NCI-H1694 (cell line): ENCODE measurements around the gene CDH23.

Experiments
- DNase-seq: peaks from one replicate; lab custom pipeline; 2025; lab: John Stamatoyannopoulos, UW

CDH23 gene

DNA sequence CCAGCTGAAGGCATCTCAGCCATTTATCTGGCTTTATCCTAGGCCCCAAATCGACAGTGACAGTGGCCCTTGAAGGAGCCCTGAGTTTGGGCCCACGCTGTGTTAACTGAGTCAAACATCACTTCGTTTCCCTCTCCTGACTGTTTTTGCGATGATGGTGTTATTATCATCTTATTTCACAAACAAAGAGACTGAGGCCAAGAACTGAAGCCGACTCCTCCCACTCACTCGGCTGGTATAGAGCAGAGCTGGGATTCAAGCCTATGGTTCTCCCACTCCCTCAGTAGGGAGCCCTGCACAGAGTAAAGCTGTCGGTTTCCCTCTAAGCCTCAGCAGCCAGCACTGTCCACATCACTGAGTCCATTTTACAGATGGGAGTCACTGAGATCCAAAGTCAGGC is 141.0 kb downstream of the CDH23 start:
- no peak for DNase-seq

DNA sequence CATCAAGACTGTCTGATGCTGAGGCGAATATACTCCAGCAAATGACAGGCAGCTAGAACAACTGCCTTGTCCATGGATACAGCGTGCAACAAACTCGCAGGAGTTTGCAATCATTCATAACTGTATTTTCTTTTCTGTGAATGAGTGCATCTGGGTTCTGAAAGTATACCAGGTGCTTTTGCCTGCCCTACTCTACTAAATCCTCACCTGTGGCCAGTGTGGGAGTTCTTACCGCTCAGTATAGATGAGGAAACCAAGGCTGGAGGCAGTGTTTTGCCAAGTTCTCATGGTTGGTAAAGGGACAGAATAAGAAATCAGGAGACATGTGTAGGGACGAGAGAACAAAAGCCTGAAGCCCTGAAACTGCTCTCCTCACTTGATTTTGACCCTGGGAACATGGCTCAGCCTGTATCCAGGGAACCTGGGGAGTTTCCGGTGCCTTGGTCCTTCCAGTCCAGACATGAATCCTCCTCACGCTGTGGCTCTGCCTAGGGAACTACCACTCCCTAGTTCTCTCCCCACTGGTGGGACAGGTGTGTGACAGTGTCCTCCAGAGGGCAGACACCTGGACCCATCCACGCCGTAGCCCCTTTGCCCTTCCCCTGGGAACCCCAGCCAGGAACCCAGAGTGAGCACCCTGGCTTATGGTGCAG is 142.0 kb downstream of the CDH23 start:
- DNase-seq: no peak

- no peak for DNase-seq
Measured at GRCh38 chr10:71539442-71540118, 142.9 kb downstream of the CDH23 start.

DNA sequence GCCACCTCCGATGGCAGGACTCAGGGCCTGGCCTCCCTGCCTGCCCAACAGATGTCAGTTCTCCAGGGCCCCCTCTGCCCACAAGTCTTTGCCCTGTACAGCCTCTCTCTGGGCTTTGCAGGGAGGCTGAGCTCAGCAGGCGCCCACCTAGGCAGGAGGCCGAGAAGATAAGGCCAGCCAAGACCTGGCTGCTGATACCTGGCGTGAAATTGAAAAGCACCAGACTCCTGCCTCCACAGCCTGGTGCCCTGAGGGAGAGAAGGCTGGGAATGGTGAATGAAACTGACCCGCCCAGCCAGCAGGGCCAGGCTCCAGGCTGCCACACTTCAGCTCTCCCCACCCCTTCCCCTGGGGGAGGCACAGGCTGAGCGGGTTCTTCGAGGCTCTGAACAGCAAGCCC is 145.8 kb downstream of the CDH23 start:
- DNase-seq: no peak

DNA sequence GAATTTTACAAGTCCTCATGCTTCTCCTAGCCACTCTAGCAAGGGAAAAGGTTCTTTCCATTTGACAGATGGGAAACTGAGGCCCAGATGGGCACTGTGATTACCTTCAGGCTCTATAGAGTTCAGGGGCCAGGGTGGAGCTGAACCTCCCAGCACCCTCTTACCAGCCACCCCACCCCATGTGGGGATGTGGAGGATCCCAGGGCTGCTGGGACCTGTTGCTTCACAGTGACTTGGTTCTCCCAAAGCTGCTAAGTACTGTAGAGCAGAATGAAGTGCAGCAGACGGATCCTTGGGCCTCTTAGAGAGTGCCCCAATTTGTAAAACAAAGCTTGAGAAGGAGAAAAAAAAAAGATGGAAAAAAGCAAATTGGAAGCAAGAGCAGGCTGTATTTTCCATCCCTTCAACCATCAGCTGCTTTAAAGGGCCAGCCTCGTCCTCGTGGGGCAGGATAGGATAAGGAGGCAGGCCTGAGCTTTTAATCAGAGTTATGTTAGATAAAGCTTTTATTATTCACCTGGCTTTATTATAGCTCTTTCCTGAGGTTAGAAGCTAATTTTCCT is 147.0 kb downstream of the CDH23 start:
- DNase-seq: no peak

- no peak for DNase-seq
Measured at GRCh38 chr10:71545001-71545400, 148.3 kb downstream of the CDH23 start.

DNA sequence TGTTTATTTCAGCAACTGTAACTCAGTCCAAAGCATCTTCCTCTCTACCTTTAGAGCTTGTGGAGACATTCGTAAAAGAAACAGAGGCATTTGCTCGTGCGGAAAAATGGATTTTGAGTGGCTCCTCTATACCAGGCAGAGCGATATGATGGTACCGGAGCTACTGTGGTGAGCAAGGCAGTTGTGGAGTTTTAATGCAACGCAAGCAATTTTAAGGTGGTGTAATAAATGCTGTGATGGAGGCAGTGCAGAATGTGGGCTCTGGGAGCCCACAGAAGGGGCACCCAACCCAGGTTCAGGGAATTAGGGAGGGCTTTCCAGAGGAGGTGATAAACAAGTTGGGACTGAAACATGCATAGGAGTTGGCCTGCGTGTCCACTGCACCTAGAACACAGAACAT is 149.5 kb downstream of the CDH23 start:
- DNase-seq: no peak

DNA sequence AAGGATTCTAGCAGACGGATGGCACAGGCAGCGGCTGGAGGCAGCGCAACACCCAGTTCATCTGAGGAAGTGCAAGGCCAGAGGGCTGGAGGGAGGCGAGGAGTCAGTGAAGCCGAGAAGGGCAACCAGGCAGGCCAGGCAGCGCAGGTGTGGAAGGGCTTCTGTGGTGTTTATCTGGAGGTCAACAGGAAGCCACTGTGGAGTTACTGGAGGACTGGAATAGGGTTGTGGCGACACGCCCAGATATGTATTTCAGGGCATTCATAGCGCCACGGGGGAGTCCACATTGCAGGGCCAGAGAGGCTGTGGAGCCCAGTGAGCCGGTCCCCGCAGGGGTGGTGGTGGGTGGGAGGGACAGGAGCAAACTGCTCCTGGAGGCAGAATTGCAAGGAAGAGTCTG is 150.6 kb downstream of the CDH23 start:
- DNase-seq: no peak

GRCh38 chr10:71547876-71548846 is 151.4 kb downstream of the CDH23 start:
- no peak for DNase-seq

- DNase-seq: no peak
Measured at GRCh38 chr10:71549766-71550533, 153.2 kb downstream of the CDH23 start.

- no peak for DNase-seq
Measured at GRCh38 chr10:71550628-71551027, 153.9 kb downstream of the CDH23 start.

DNA sequence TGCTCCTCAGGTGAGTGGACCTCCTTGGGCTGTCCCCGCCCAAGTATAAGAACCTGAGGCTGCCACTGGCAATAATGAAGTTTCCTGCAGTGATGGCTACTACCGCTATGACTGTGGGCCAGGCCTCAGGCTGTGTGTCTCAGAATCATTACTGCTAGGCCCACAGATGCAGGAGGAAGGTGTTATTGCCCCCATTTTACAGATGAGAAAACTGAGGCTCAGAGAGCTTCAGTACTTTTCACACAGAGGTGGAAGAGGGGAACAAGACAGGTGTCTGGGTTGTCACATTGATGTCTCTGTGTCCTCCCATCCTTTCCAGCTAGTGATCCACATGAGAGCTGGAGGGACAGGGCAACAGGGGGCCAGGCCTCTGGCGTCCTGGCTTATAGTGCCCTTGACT is 155.2 kb downstream of the CDH23 start:
- no peak for DNase-seq

DNA sequence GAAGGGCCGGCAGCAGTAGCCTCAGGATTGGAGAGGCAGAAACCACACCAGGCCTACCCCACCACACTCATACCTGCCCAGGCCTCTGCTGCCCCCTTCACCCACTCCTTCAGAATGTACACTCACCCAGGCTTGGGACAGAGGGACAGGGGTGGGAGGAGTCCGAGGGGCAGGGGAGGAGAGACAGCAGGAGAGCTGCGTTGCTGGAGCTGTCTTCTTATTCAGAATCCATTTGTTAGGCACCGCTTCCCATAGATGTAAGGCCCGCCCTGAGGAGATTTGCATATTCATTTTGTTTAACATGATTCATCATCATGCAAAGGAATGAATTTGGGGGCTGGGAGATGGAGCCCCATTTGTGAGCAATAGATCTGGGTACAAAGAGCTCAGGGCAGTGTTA is 156.7 kb downstream of the CDH23 start:
- no peak for DNase-seq

GRCh38 chr10:71554671-71555070 is 158.0 kb downstream of the CDH23 start:
- no peak for DNase-seq

- DNase-seq: no peak
Measured at GRCh38 chr10:71555087-71555723, 158.5 kb downstream of the CDH23 start.

- no peak for DNase-seq
Measured at GRCh38 chr10:71555724-71556119, 159.0 kb downstream of the CDH23 start.

GRCh38 chr10:71558991-71559390 is 162.3 kb downstream of the CDH23 start:
- no peak for DNase-seq

DNA sequence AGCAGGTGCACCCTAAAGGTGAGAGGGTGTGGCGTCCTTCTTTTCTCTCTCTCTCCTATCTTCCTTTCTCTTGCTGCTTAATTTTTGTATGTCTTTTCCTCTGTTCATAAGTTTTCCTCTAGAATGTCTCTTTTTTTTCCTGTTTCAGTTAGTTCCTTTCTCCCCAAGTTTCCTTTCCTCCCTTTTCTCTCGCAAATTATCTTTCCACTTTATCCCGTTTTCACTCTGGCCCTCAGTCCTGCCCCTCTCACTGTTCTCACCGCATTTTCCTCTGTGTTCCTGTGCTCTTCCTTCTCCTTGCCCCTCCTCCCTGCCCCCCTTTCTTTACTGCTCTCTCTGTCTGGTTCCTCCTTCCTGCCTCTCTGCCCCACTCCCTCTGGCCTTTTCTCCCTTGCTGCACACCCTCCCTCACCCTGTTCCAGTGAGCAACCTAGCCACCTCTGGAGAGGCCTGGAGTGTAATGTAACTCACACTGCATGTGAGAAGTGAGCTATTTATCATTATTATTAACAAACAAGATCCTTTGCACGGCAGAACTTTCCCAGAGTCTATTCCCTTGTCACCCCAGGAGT is 164.4 kb downstream of the CDH23 start:
- DNase-seq: no peak

- no peak for DNase-seq
Measured at GRCh38 chr10:71562181-71562580, 165.5 kb downstream of the CDH23 start.

DNA sequence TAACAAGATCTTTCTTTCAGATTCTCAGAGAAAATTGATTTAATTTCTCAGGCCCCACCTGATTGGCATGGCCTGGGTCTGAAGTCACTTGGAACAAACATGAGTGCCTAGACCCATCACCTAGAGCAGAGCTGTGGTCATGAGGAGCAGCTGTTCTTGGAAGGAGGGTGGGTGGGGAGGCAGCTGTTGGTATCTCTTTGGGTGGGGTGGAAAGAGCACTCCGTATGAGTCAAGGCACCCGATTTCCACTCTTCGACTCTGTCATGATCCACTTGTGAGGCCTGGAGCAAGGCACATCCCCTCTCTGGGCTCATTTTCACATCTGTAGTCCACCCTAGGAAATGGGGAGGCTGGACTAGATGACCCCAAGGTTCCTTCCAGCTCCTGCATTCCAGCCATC is 166.2 kb downstream of the CDH23 start:
- DNase-seq: no peak
